HG03460 (cell line): ENCODE measurements around the gene RAC2.

Experiments used
- ATAC-seq: cut with Tn5 transposase; IDR thresholded peaks from one replicate; pipeline ENCODE4 v1.9.1; 2021; ENCODE audit not compliant: unreplicated experiment

The RAC2 gene

DNA sequence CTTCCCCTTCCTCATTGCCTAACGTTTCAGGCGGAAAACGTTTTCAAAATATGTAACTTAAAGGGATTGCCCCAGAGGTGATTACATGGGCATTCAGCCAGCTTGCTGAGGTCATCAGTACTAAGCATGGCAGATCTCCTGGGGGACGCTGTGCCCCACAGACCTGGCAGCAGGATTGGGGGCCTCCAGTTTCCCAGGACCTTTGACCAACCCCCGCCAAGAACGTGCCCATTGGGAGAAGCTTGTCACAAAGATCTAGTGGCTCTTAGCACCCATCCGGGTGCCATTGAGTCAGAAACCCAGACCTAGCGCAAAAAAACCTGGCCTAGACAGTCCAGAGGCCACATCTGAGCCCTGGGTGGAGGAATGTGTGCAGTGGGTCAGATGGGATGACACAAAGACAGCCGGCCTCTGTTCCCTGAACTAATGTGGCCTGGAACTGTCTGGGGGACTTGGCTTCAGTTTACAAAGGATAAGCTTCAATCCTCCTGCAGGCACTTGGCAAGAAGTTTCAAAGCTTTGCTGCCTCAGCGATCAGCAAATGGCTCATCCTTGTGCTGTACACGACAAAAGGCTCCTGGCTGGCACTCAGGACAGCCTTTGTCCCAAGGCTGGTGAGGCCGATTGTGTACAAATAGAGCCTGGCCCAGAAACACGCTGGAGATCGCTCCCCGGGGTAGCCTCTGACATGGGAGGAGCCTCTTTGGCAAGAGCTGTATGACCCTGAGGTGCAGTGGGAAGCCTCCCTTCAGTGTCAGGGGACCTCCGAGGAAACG, 65.5 kb downstream of the RAC2 start:
- no peak for ATAC-seq

DNA sequence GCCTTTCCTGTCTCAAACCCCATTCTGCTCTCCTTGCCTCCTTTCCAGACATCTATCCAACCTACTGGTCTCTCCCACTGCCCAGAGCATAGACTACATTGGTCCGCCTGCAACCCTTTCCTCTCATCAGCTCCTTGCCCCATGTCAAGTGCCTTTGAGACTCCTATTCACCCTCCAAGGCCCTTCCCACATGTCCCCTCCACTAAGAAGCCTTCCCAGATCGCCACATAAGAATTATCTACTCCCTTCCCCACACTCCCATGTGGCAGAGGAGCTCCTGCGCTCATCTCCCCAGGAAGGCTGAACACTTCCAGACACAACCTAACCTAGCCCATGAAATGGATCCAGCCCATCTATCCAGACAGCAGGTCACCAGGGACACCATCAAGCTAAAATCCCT, 66.3 kb downstream of the RAC2 start:
- no peak for ATAC-seq

DNA sequence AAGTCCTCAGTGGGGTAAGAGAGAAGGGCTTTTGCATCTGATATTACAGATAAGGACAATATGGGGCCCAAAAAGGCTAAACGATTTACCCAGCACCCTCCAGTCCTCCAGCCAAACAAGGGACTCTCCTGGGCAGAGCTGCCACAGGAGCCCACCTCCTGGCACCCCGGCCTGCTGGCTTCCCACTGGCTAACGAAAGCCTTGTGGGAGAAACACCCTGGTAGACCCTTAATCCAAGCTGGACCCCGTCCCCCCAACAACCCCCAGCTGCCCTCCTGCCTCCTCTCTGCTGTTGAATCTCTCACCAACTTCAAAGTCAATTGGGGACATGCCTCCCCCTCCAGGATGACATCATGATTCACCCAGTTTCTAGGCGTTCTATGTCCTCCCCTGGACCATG, 66.8 kb downstream of the RAC2 start:
- no peak for ATAC-seq

DNA sequence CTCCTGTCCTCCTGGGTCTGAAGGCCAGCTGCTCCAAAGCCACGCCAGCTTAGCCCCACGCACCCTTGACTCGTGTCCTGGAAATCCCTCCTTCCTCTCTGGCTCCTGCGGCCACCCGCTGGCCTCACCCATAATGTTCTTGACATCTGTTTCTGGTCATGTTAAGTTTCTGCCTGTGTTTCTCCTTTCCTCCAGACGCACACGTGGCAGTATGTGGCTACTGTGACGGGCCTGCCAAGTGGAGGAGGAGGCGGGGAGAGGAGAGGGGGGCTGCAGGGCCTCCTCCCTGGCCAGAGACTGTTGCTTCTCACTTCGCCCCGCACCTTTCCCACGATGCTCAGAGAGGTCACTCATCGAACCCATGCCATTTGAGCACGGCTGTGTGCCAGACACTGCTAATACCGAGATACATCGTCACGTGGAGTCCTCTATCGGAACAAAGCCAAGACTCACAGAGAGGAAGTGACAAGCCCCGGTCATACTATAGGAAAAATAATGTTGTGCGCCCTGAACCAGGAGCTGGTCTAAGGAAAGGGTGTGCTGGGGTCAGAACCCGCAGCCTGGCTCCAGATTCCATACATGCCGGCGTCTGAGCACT, 67.5 kb downstream of the RAC2 start:
- no peak for ATAC-seq

DNA sequence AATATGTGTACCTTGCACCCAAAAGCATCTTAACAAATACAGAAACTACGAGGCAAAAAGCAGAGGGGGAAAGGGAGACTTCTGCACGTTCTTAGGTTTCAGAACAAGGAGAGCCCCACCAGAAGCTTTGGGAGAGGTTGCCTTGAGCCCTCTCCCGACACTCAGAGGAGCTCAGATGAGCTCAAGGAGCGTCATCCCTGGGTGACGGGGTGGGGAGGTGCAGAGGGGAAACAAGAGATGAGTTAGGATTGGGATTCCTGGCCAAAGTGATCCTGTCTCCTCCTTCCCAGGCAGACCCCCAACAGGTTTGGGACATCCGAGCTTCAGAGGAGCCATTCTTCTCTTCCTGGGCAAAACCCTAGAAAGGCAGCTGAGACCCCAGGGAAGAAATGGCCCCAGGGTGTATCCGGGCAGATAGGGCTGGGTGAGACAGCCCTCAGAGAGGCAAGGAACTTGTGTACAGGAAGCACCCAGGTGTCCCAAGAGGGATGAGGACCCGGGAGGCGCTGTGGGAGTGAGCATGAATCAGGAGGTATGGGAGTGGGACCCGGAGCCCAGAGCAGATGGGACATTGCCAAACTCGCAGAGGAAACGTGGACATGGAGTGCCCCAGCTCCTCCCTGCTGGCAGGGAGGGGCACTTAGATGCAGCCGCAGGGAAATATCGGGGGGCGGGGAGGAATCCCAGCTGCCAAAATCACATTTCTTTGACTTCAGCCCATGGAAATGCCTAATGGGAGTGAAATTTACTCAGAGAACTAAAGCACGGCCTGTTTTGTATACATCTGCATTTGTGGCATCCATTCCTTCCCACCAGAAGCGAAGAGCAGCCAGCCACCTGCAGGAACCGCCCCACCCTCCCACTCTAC, 68.4 kb downstream of the RAC2 start:
- no peak for ATAC-seq
